ENCODE results near the gene ASTN2.

ASTN2 gene

GRCh38 chr9:116749772-116750171, 665.1 kb downstream of the ASTN2 start:
- no peak for DNase-seq (ENCODE audit: low read depth in 2 of 2)

- no peak for DNase-seq (ENCODE audit: low read depth in 2 of 2)
Measured at GRCh38 chr9:116749176-116749575, 665.7 kb downstream of the ASTN2 start.

GRCh38 chr9:116741742-116742141, 673.1 kb downstream of the ASTN2 start:
- DNase-seq (ENCODE audit: low read depth in 2 of 2) = no peak

- no peak for DNase-seq (ENCODE audit: low read depth in 2 of 2)
Measured at GRCh38 chr9:116741086-116741740, 673.6 kb downstream of the ASTN2 start.

- peak in 1 of 2 donors; percentile 42 for DNase-seq (ENCODE audit: low read depth in 2 of 2)
Measured at GRCh38 chr9:116737152-116737546, 677.7 kb downstream of the ASTN2 start.

- no peak for DNase-seq (ENCODE audit: low read depth in 2 of 2)
Measured at GRCh38 chr9:116736399-116737151, 678.3 kb downstream of the ASTN2 start.

- no peak for DNase-seq (ENCODE audit: low read depth in 2 of 2)
Measured at GRCh38 chr9:116733010-116733641, 681.7 kb downstream of the ASTN2 start.

GRCh38 chr9:116726602-116727001, 688.3 kb downstream of the ASTN2 start:
- no peak for DNase-seq (ENCODE audit: low read depth in 2 of 2)

- DNase-seq (ENCODE audit: low read depth in 2 of 2) = no peak
Measured at GRCh38 chr9:116724123-116724522, 690.7 kb downstream of the ASTN2 start.

- no peak for DNase-seq (ENCODE audit: low read depth in 2 of 2)
Measured at GRCh38 chr9:116721944-116722343, 692.9 kb downstream of the ASTN2 start.

GRCh38 chr9:116721411-116721810, 693.4 kb downstream of the ASTN2 start:
- no peak for DNase-seq (ENCODE audit: low read depth in 2 of 2)

GRCh38 chr9:116720111-116720510, 694.7 kb downstream of the ASTN2 start:
- DNase-seq (ENCODE audit: low read depth in 2 of 2) = no peak

- no peak for DNase-seq (ENCODE audit: low read depth in 2 of 2)
Measured at GRCh38 chr9:116718111-116718510, 696.7 kb downstream of the ASTN2 start.

GRCh38 chr9:116717150-116717549, 697.7 kb downstream of the ASTN2 start:
- no peak for DNase-seq (ENCODE audit: low read depth in 2 of 2)

- no peak for DNase-seq (ENCODE audit: low read depth in 2 of 2)
Measured at GRCh38 chr9:116716438-116716837, 698.4 kb downstream of the ASTN2 start.

- no peak for DNase-seq (ENCODE audit: low read depth in 2 of 2)
Measured at GRCh38 chr9:116715751-116716150, 699.1 kb downstream of the ASTN2 start.

GRCh38 chr9:116713271-116713670, 701.6 kb downstream of the ASTN2 start:
- no peak for DNase-seq (ENCODE audit: low read depth in 2 of 2)

GRCh38 chr9:116712781-116713180, 702.1 kb downstream of the ASTN2 start:
- no peak for DNase-seq (ENCODE audit: low read depth in 2 of 2)

GRCh38 chr9:116706310-116707290, 708.3 kb downstream of the ASTN2 start:
- DNase-seq (ENCODE audit: low read depth in 2 of 2) = no peak

GRCh38 chr9:116705531-116705930, 709.3 kb downstream of the ASTN2 start:
- no peak for DNase-seq (ENCODE audit: low read depth in 2 of 2)

GRCh38 chr9:116704470-116704869, 710.4 kb downstream of the ASTN2 start:
- no peak for DNase-seq (ENCODE audit: low read depth in 2 of 2)

- no peak for DNase-seq (ENCODE audit: low read depth in 2 of 2)
Measured at GRCh38 chr9:116703634-116704033, 711.2 kb downstream of the ASTN2 start.

Data from stimulated activated CD4-positive, alpha-beta T cell treated with anti-CD3 and anti-CD28 coated beads, Interleukin-1b, Interleukin-23, amount 100 ng/mL, for 4 hours (primary cell).